Activated CD4-positive, alpha-beta T cell treated with anti-CD3 and anti-CD28 coated beads, Interleukin-2, amount 50 U/mL, for 16 hours (primary cell): ENCODE measurements around the gene ZNF30.
A peak's percentile ranks its signal among the peaks of the same experiment; 100 is the strongest.
"Not testable (repeated sequence)": the region's sequence is repeated elsewhere in the genome, so short reads cannot be mapped to it uniquely, and the experiment has no call there.

ENCODE experiments used
- DNase-seq: peaks from one replicate; pipeline ENCODE4 v3.0.0-alpha.2; 2020

The ZNF30 gene

DNA sequence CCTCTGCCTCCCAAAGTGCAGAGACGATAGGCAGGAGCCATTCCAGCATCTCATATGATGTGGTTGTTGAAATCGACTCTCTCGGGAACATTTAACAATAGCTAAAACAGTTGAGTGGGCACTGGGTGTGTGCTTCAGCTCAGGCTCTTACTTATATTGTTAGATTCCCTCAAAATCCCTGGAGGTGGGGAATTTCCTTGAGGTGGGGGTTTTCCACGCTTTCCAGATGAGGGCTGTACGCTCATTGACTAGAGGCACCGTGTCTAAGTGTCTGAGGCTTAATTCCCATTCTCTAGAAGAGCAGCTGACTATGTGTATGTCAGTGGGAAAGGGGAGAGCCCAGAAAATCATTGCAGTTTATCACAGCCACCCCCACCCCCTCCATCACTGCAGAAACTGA, 62.6 kb downstream of the ZNF30 start:
- DNase-seq, result no peak

DNA sequence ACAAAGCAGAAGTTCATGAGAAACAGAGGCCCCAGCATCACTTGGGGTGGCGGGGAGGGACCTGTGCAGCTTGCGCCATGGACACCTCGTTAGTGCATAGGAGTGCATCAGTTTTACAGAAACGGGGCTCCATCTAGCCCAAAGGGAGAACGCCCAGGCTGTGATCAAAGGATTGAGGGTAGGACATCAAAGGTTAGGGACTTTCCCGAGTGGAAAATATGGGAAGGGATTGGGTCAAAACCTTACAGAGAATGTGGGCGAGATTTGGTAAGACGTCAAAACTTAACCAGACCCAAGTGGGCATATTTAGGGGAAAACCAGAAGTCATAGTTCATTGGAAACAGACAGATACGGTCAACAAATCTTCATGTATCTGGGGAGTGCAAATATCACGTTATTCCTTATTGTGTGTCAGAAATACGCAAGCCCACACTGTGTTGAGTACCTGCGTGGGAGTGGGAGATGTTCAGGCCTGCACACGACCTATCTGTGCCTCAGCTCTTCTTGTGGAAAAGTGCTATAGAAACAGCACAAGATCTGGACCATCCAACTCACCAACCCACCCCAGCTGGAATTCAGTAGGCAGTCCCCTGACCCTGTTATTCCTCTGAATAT, 64.0 kb downstream of the ZNF30 start:
- DNase-seq, result peak; percentile 31

DNA sequence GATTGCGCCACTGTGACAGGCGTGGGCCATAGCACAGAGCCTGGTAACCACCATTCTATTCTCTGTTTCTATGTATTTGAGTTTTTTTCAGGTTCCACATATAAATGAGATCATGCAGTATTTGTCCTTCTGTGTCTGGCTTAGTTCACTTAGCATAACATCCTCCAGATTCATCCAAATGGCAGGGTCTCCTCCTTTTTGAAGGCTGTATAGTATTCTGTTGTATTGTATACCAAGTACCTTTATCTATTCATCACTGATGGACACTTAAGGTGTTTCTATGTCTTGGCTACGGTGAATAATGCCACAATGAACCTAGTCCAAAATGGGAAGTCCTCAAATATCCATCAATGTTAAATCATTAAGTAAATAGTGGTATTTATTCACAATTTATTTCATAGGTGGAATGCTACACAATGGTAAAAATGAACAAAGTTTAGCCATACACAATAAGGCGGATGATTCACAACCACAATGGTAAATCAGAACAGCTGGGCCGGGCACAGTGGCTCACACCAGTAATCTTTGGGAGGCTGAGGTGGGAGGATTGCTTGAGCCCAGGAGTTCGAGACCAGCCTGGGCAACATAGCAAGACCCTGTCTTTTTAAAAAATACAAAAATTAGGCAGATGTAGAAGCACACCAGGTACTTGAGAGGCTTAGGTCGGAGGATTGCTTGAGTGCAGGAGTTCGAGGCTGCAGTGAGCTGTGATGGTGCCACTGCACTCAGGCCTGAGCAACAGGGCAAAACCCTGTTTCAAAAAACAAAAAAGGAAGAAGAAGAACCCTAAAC, 65.0 kb downstream of the ZNF30 start:
- no peak for DNase-seq

DNA sequence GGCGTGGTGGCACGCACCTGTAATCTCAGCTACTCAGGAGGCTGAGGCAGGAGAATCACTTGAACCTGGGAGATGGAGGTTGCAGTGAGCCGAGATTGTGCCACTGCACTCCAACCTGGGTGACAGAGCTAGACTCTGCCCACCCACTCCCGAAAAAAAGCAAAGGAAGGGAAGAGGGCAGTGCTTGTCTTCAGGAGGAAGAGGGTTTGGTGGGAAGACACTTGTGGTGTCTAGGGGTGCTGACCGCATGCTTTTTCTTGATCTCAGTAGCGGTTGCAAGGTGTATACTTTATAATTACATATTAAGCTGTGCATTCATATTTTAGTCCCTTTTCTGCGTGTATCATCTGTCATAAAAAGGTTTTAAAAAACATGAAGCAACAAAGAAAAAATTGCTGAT, 65.9 kb downstream of the ZNF30 start:
- not testable (repeated sequence) for DNase-seq

DNA sequence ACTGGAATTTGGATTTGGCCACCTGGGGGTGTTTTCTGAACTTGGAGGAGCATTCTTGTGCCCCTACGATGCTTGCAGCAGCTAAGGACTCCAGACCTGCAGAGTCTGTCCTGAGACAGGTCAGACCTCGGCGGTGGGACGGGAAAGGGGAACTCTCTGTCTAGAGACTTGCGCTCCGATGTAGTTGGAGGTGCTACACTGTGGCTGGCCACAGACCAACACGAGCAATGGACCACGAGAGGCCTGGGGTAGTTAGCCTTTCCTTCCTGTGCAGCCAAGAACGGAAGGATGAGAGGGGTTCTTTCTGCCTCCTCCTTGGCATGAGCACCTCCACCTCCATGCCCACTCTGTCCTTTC, 67.6 kb downstream of the ZNF30 start:
- no peak for DNase-seq
